ENCODE data around the gene AGBL1. TPM values are rescaled to one million over a fixed set of nuclear protein-coding genes. Genes with fewer than 3 reads are reported as not detected.

The AGBL1 gene
- total and polyA plus RNA-seq, 2 donors (not counting 3 experiments of a cell fraction or from before 2014, with no cell fraction given): not detected

DNA sequence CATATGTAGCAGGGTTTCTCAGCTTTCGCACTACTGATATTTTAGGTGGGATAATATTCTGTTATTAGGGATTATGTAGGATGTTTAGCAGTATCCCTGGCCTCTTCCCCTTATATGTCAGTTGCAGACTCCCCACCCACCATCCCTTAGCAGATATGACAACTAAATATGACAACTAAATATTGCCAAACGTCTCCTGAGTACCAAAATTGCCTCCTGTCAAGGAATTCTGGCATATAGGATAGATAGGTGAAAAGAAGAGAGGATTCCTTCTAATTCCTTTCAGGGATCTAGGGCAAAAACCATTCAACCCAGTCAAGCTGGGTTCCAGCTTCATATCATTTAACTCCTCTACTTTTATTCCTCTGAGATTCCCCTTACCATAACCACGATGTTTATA, 759.8 kb downstream of the AGBL1 start:
- intact Hi-C loops (cut with micrococcal nuclease): no loop called here
- no peak overlapping the region for H3K27ac ChIP-seq (ENCODE audit: insufficient read depth, low read depth, low read length)
- POLR2A ChIA-PET: no interaction called here

GRCh38 chr15:86840996-86841395, 761.3 kb downstream of the AGBL1 start:
- Histone ChIP-seq H3K27me3 (ENCODE audit: control insufficient read depth in 2 of 2, insufficient read depth in 2 of 2, low read length in 2 of 2) (no peaks in the 10 kb centered on the region), H3K9me1 (replicated peaks; ENCODE audit: control insufficient read depth, extremely low read depth, insufficient read depth, low read length) (no peaks in the 10 kb centered on the region), H4K20me1 (replicated peaks; ENCODE audit: control insufficient read depth, extremely low read depth, insufficient read depth, low read length) (no peaks in the 10 kb centered on the region), H3K27ac (ENCODE audit: insufficient read depth, low read depth, low read length) (no peak overlapping the region), H3K4me2 (ENCODE audit: insufficient read depth, low read length) (no peak overlapping the region), H2AFZ (ENCODE audit: low read depth, low read length) (no peak overlapping the region), H3K9me3 (replicated peaks; ENCODE audit: control insufficient read depth, insufficient read depth, low read length) (peaks cover 2% of the 10 kb centered on the region), H3K36me3 (ENCODE audit: control insufficient read depth in 2 of 2, extremely low read depth in 1 of 2, insufficient read depth in 2 of 2, low read length in 2 of 2) (no peaks in the 10 kb centered on the region), H3K9ac (replicated peaks; ENCODE audit: extremely low read depth, insufficient read depth, low read length) (no peak overlapping the region), H3K4me3 (replicated peaks in 1 of 3; ENCODE audit: insufficient read depth in 1 of 3, low read depth in 1 of 3, low read length in 3 of 3) (no peak overlapping the region), H3K4me1 (ENCODE audit: control insufficient read depth, extremely low read depth, insufficient read depth, low read length) (no peaks in the 10 kb centered on the region), H3K79me2 (ENCODE audit: control insufficient read depth, insufficient read depth, low read length) (no peaks in the 10 kb centered on the region)
- FAIRE-seq (no peak), DNase-seq (ENCODE audit: low read depth, low spot score) (no peak)
- BruUV-seq (replicated peaks): no TSS peak
- POLR2A ChIA-PET: no interaction called here
- intact Hi-C loops (cut with micrococcal nuclease) (no loop called here), dilution Hi-C loops (cut with MboI; ENCODE audit: extremely low pct_ligation_motif_present, low sequenced_read_pairs) (no loop called here)
- CTCF ChIA-PET: no interaction called here
- TF ChIP-seq, protein P1, sequence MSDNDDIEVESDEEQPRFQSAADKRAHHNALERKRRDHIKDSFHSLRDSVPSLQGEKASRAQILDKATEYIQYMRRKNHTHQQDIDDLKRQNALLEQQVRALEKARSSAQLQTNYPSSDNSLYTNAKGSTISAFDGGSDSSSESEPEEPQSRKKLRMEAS (IDR thresholded peaks at IDR 0.05; ENCODE audit: insufficient read depth, insufficient read length): no peak
- TF ChIP-seq MYC (IDR thresholded peaks at IDR 0.05; ENCODE audit: low read depth, low read length): no peak
- no peak for TF ChIP-seq CTCF (IDR thresholded peaks at IDR 0.05; ENCODE audit: extremely low read depth in 1 of 2, insufficient read depth in 1 of 2, low read depth in 1 of 2, low read length in 2 of 2)
- TF ChIP-seq EZH2 (IDR thresholded peaks at IDR 0.05; ENCODE audit: borderline replicate concordance, low read depth, low read length, severe bottlenecking): no peak
- TF ChIP-seq FOS (IDR thresholded peaks at IDR 0.05; ENCODE audit: borderline replicate concordance, insufficient read depth, low read length): no peak
- no peak for TF ChIP-seq JUN (IDR thresholded peaks at IDR 0.05; ENCODE audit: borderline replicate concordance, insufficient read depth, insufficient read length, low read depth)
- no peak for TF ChIP-seq POLR2A (IDR thresholded peaks at IDR 0.05; ENCODE audit: low read depth, low read length)
- TF ChIP-seq POLR2AphosphoS5 (IDR thresholded peaks at IDR 0.05; ENCODE audit: insufficient read depth, low read depth, low read length): no peak
- no peak for TF ChIP-seq GATA2 (IDR thresholded peaks at IDR 0.05; ENCODE audit: insufficient read depth, insufficient read length, low read depth, low read length)

More for the DNA sequence above, 759.8 kb downstream of the AGBL1 start:
- Histone ChIP-seq H3K4me2 (ENCODE audit: insufficient read depth, low read length) (no peak overlapping the region), H3K9ac (replicated peaks; ENCODE audit: extremely low read depth, insufficient read depth, low read length) (no peak overlapping the region), H3K4me3 (replicated peaks in 1 of 3; ENCODE audit: insufficient read depth in 1 of 3, low read depth in 1 of 3, low read length in 3 of 3) (no peak overlapping the region), H3K27me3 (ENCODE audit: control insufficient read depth in 2 of 2, insufficient read depth in 2 of 2, low read length in 2 of 2) (no peaks in the 10 kb centered on the region), H3K36me3 (ENCODE audit: control insufficient read depth in 2 of 2, extremely low read depth in 1 of 2, insufficient read depth in 2 of 2, low read length in 2 of 2) (no peaks in the 10 kb centered on the region), H3K79me2 (ENCODE audit: control insufficient read depth, insufficient read depth, low read length) (no peaks in the 10 kb centered on the region), H2AFZ (ENCODE audit: low read depth, low read length) (no peak overlapping the region), H4K20me1 (replicated peaks; ENCODE audit: control insufficient read depth, extremely low read depth, insufficient read depth, low read length) (no peaks in the 10 kb centered on the region), H3K9me1 (replicated peaks; ENCODE audit: control insufficient read depth, extremely low read depth, insufficient read depth, low read length) (no peaks in the 10 kb centered on the region), H3K4me1 (ENCODE audit: control insufficient read depth, extremely low read depth, insufficient read depth, low read length) (no peaks in the 10 kb centered on the region), H3K9me3 (replicated peaks; ENCODE audit: control insufficient read depth, insufficient read depth, low read length) (peaks cover 1% of the 10 kb centered on the region)
- FAIRE-seq (no peak), DNase-seq (ENCODE audit: low read depth, low spot score) (no peak)
- dilution Hi-C loops (cut with MboI; ENCODE audit: extremely low pct_ligation_motif_present, low sequenced_read_pairs): no loop called here
- BruUV-seq (replicated peaks): no TSS peak
- CTCF ChIA-PET: no interaction called here
- TF ChIP-seq CTCF (IDR thresholded peaks at IDR 0.05; ENCODE audit: extremely low read depth in 1 of 2, insufficient read depth in 1 of 2, low read depth in 1 of 2, low read length in 2 of 2) (no peak), FOS (IDR thresholded peaks at IDR 0.05; ENCODE audit: borderline replicate concordance, insufficient read depth, low read length) (no peak)

All from endothelial cell of umbilical vein (primary cell).